ENCODE results near the gene GRID2.

Gene GRID2

DNA sequence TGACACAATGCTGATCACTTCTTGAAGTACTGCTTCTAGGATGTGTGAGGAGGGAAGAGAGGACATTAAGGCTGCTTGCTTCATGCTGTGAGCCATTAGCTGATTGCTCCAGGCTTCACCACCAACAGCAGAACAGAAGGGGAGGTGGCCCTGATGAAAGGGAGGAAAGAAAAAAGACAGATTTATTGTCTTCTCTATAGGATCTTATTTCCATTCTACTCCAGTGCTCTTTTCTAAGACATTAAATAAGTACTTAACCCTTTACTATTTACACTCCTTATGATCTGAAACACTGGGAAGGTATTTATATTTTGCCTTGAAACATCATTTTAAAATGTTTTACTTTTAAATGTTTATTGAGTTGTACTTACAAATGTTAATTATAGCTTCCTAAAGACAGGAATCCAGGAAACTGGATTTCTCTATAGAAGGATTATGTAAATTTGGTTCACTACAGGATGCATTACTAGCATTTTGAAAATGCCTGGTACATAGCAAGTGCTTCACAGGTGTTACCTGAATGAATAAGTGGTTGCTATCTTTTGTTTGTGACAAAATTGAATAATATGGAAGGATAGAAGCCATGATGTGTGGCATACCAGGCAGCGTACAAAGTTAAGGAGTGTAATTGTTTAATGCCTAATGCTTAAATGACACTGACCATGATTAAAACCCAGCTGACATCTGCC, 843.9 kb downstream of the GRID2 start:
- Histone ChIP-seq H3K4me2 (no peak overlapping the region), H3K4me3 (no peak overlapping the region), H3K4me1 (no peaks in the 10 kb centered on the region), H3K9ac (no peak overlapping the region), H3K27ac (no peak overlapping the region), H3K27me3 (no peaks in the 10 kb centered on the region), H3K9me3 (no peaks in the 10 kb centered on the region), H3K36me3 (no peaks in the 10 kb centered on the region), H4K20me1 (no peaks in the 10 kb centered on the region)
- TF ChIP-seq Cebpa-rat (IDR thresholded peaks at IDR 0.05), result no peak

- Histone ChIP-seq H3K4me2 (no peak overlapping the region), H3K9me3 (no peaks in the 10 kb centered on the region), H4K20me1 (no peaks in the 10 kb centered on the region), H3K36me3 (no peaks in the 10 kb centered on the region), H3K4me1 (no peaks in the 10 kb centered on the region), H3K27me3 (no peaks in the 10 kb centered on the region), H3K9ac (no peak overlapping the region), H3K4me3 (no peak overlapping the region), H3K27ac (no peak overlapping the region)
- TF ChIP-seq Cebpa-rat (IDR thresholded peaks at IDR 0.05), result no peak
Measured at GRCh38 chr4:93152491-93152890, 848.7 kb downstream of the GRID2 start.

GRCh38 chr4:93157986-93158385, 854.2 kb downstream of the GRID2 start:
- no peak overlapping the region for H3K4me2 ChIP-seq
- H3K4me1 ChIP-seq, result no peaks in the 10 kb centered on the region
- no peaks in the 10 kb centered on the region for H3K36me3 ChIP-seq
- TF ChIP-seq Cebpa-rat (IDR thresholded peaks at IDR 0.05), result no peak
- H3K9me3 ChIP-seq, result no peaks in the 10 kb centered on the region
- no peak overlapping the region for H3K27ac ChIP-seq
- no peak overlapping the region for H3K4me3 ChIP-seq
- no peaks in the 10 kb centered on the region for H3K27me3 ChIP-seq
- H3K9ac ChIP-seq, result no peak overlapping the region
- no peaks in the 10 kb centered on the region for H4K20me1 ChIP-seq

DNA sequence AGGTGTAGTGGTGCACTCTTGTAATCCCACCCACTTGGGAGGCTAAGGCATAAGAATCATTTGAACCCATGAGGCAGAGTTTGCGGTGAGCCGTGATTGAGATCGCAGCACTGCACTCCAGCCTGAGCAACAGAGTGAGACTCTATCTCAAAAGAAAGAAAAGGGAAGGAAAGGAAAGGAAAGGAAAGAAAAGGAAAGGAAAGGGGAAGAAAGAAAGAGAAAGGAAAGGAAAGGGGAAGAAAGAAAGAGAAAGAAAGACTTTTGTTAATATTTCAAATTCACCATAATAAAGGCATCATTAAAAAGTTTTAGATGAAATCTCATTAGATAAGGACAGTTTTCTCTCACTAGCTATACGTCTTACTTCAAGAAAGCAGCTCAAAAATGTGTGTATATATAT, 864.3 kb downstream of the GRID2 start:
- Histone ChIP-seq H3K27me3 (no peaks in the 10 kb centered on the region), H4K20me1 (no peaks in the 10 kb centered on the region), H3K9ac (no peak overlapping the region), H3K4me1 (no peaks in the 10 kb centered on the region), H3K4me3 (no peak overlapping the region), H3K4me2 (no peak overlapping the region), H3K9me3 (no peaks in the 10 kb centered on the region), H3K36me3 (no peaks in the 10 kb centered on the region), H3K27ac (no peak overlapping the region)
- no peak for TF ChIP-seq Cebpa-rat (IDR thresholded peaks at IDR 0.05)

GRCh38 chr4:93169966-93170365, 866.2 kb downstream of the GRID2 start:
- no peak overlapping the region for H3K27ac ChIP-seq
- no peaks in the 10 kb centered on the region for H3K36me3 ChIP-seq
- no peaks in the 10 kb centered on the region for H3K9me3 ChIP-seq
- TF ChIP-seq Cebpa-rat (IDR thresholded peaks at IDR 0.05), result no peak
- H3K27me3 ChIP-seq, result no peaks in the 10 kb centered on the region
- no peak overlapping the region for H3K9ac ChIP-seq
- no peak overlapping the region for H3K4me2 ChIP-seq
- no peak overlapping the region for H3K4me3 ChIP-seq
- no peaks in the 10 kb centered on the region for H4K20me1 ChIP-seq
- H3K4me1 ChIP-seq, result no peaks in the 10 kb centered on the region

DNA sequence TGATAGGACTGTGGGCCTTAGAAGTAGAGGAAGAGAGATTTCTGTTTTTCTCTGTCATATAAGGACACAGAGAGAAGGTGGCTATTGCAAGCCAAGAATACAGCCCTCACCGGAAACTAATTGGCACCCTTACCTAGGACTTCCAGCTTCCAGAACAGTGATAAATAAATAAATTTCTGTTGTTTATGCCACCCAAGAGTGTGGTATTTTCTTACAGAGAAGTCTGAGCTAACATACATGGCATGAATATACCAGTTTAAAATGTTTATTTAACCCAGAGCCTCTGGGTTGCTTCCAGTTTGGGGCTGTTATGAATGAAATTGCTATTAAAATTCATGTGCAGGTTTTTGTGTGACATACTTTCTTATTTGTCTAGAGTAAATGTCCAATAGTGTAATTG, 870.8 kb downstream of the GRID2 start:
- Histone ChIP-seq H3K9me3 (no peaks in the 10 kb centered on the region), H3K27ac (no peak overlapping the region), H3K9ac (no peak overlapping the region), H3K4me3 (no peak overlapping the region), H3K27me3 (no peaks in the 10 kb centered on the region), H3K4me2 (no peak overlapping the region), H3K36me3 (no peaks in the 10 kb centered on the region), H4K20me1 (no peaks in the 10 kb centered on the region), H3K4me1 (no peaks in the 10 kb centered on the region)
- no peak for TF ChIP-seq Cebpa-rat (IDR thresholded peaks at IDR 0.05)

GRCh38 chr4:93178279-93178678, 874.5 kb downstream of the GRID2 start:
- no peaks in the 10 kb centered on the region for H3K4me1 ChIP-seq
- H3K4me3 ChIP-seq, result no peak overlapping the region
- no peaks in the 10 kb centered on the region for H3K27me3 ChIP-seq
- H3K36me3 ChIP-seq, result no peaks in the 10 kb centered on the region
- H3K27ac ChIP-seq, result no peak overlapping the region
- H3K9ac ChIP-seq, result no peak overlapping the region
- no peak overlapping the region for H3K4me2 ChIP-seq
- no peaks in the 10 kb centered on the region for H3K9me3 ChIP-seq
- no peaks in the 10 kb centered on the region for H4K20me1 ChIP-seq
- TF ChIP-seq Cebpa-rat (IDR thresholded peaks at IDR 0.05), result no peak

DNA sequence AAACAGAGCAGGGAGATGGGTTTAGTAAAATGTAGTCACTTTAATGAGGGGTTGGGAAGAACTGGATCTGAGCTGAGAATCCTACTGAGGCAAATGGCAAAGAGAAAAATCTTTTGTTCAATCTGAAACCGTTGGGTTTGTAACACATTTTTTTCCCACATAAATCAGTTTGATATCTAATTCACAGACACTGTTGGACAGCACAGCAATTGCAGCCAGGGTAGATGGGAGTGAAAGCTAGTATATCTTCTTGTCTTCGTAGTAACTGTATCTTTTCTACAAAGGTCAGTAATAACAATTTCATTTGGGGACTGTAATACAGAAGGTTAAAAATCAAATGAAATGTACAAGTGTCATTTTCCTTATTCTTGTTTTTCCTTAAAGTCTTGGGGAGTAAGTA, 875.3 kb downstream of the GRID2 start:
- H3K4me3 ChIP-seq, result no peak overlapping the region
- TF ChIP-seq Cebpa-rat (IDR thresholded peaks at IDR 0.05), result no peak

DNA sequence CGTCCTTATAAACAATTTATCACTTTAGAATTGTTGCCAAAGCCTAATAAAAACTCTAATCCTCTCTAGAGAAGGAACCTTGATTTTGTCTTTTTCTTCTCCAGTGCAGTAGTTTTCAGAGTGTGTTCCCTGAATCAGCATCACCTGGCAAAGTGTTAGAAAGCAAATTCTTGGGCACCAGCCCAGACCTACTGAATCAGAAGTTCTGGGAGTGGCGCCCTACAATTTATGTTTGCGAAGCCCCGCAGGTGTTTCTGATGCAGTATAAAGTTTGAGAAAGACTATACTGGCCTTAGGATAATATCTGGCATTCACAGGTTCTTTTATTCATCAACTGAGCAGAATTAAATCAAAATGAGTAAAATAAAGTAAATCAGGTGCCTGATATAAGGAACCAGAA, 879.0 kb downstream of the GRID2 start:
- H3K4me2 ChIP-seq, result no peak overlapping the region
- H4K20me1 ChIP-seq, result no peaks in the 10 kb centered on the region
- H3K36me3 ChIP-seq, result no peaks in the 10 kb centered on the region
- no peak overlapping the region for H3K4me3 ChIP-seq
- H3K9me3 ChIP-seq, result no peaks in the 10 kb centered on the region
- no peak for TF ChIP-seq Cebpa-rat (IDR thresholded peaks at IDR 0.05)
- no peaks in the 10 kb centered on the region for H3K4me1 ChIP-seq
- no peak overlapping the region for H3K27ac ChIP-seq
- no peak overlapping the region for H3K9ac ChIP-seq
- no peaks in the 10 kb centered on the region for H3K27me3 ChIP-seq

More for the DNA sequence above, 875.3 kb downstream of the GRID2 start:
- Histone ChIP-seq H3K36me3 (no peaks in the 10 kb centered on the region), H3K4me1 (no peaks in the 10 kb centered on the region), H3K9me3 (no peaks in the 10 kb centered on the region), H3K27ac (no peak overlapping the region), H3K9ac (no peak overlapping the region), H3K27me3 (no peaks in the 10 kb centered on the region), H4K20me1 (no peaks in the 10 kb centered on the region), H3K4me2 (no peak overlapping the region)

DNA sequence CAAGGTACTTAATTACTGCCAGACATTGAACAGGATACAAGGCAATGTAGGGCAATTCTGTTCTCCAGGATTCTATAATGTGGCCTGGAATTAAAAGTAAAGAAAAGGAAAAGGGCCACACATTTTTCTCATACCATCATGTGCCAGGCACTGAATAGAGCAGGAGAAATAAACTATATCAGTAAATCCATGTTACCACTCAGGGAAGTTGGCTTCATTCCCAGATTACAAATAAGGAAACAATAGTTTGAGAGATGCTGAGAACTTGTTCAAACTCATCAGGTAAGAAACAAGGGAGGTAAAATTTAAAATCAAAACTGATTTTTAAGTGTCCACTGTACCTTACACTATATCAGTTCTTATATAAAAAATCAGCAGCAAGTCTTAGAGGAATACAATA, 879.8 kb downstream of the GRID2 start:
- no peak overlapping the region for H3K4me3 ChIP-seq
- H3K4me2 ChIP-seq, result no peak overlapping the region
- H4K20me1 ChIP-seq, result no peaks in the 10 kb centered on the region
- H3K9ac ChIP-seq, result no peak overlapping the region
- H3K27me3 ChIP-seq, result no peaks in the 10 kb centered on the region
- TF ChIP-seq Cebpa-rat (IDR thresholded peaks at IDR 0.05), result no peak
- no peak overlapping the region for H3K27ac ChIP-seq
- no peaks in the 10 kb centered on the region for H3K36me3 ChIP-seq
- no peaks in the 10 kb centered on the region for H3K4me1 ChIP-seq
- H3K9me3 ChIP-seq, result no peaks in the 10 kb centered on the region

DNA sequence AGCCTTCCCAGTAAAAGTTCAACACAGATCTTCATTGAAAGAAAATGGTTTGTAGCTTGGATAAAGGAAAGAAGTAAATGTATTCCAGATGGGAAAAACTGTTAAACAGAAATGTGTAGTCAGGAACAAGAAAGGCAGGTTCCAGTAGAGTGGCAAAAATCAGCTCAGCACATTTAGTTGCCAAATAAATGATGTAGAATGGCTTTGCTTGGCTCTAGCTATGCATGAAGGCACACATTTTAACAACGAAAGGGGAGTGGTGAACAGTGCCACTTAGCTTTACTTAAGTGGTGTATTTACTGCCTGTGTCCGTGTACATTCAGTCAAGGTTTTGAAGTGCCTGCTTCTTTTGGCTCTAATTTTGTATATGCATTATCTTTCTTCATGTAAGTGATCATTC, 880.3 kb downstream of the GRID2 start:
- Histone ChIP-seq H3K4me3 (no peak overlapping the region), H3K9me3 (no peaks in the 10 kb centered on the region), H3K9ac (no peak overlapping the region), H3K4me1 (no peaks in the 10 kb centered on the region), H3K27me3 (no peaks in the 10 kb centered on the region), H3K36me3 (no peaks in the 10 kb centered on the region), H4K20me1 (no peaks in the 10 kb centered on the region), H3K27ac (no peak overlapping the region), H3K4me2 (no peak overlapping the region)
- no peak for TF ChIP-seq Cebpa-rat (IDR thresholded peaks at IDR 0.05)

Measured in BLaER1 (cell line).